Measurements from ENCODE around the gene KCNH8.

- TF ChIP-seq SUZ12 (IDR thresholded peaks at IDR 0.05) (no peak), BHLHE40 (IDR thresholded peaks at IDR 0.05; ENCODE audit: borderline replicate concordance) (no peak), FOXM1 (IDR thresholded peaks at IDR 0.05; ENCODE audit: borderline replicate concordance) (no peak), FOXA1 (IDR thresholded peaks at IDR 0.05) (no peak), FOXK2 (IDR thresholded peaks at IDR 0.05) (no peak), CTBP1 (IDR thresholded peaks at IDR 0.05; ENCODE audit: borderline replicate concordance) (no peak), ELF4 (IDR thresholded peaks at IDR 0.05) (no peak), SP1 (IDR thresholded peaks at IDR 0.05) (no peak), NFRKB (IDR thresholded peaks at IDR 0.05) (no peak), ARNT (IDR thresholded peaks at IDR 0.05) (no peak), TARDBP (IDR thresholded peaks at IDR 0.05) (no peak), HDGF (IDR thresholded peaks at IDR 0.05; ENCODE audit: borderline replicate concordance) (no peak), LEF1 (IDR thresholded peaks at IDR 0.05; ENCODE audit: borderline replicate concordance) (no peak), L3MBTL2 (conservative IDR thresholded peaks at IDR 0.05) (no peak)
Measured at GRCh38 chr3:19348941-19349564, 200.7 kb downstream of the KCNH8 start.
